Mucosa of stomach (tissue), 1 donor: ENCODE data around the gene NELFB.

Experiments
- H3K27me3 ChIP-seq: one replicate; pipeline ENCODE4 v1.7.0; 2013; ENCODE audit warnings: mild to moderate bottlenecking, low read length; ENCODE audit not compliant: control insufficient read depth, insufficient read depth
- H3K36me3 ChIP-seq: one replicate; pipeline ENCODE4 v1.7.0; 2013; ENCODE audit warnings: low read length; ENCODE audit not compliant: control insufficient read depth, insufficient read depth
- H3K4me1 ChIP-seq: one replicate; pipeline ENCODE4 v1.7.0; 2013; ENCODE audit warnings: mild to moderate bottlenecking, low read length; ENCODE audit not compliant: control insufficient read depth, insufficient read depth
- H3K4me3 ChIP-seq: one replicate; pipeline ENCODE4 v1.7.0; 2013; ENCODE audit warnings: low read length
- H3K9ac ChIP-seq: one replicate; pipeline ENCODE4 v1.7.0; 2013; ENCODE audit warnings: mild to moderate bottlenecking, low read length, moderate library complexity
- H3K9me3 ChIP-seq: one replicate; pipeline ENCODE4 v1.7.0; 2013; ENCODE audit warnings: mild to moderate bottlenecking, low read length, moderate library complexity; ENCODE audit not compliant: control insufficient read depth
- donor health status: Pancreatic carcinoma.

NELFB gene

GRCh38 chr9:137305060-137305797 is 50.1 kb downstream of the NELFB start:
- Histone ChIP-seq H3K9ac (peak overlapping the region; percentile 40), H3K27me3 (peaks cover 37% of the 10 kb centered on the region), H3K4me1 (peaks cover 49% of the 10 kb centered on the region)

GRCh38 chr9:137305798-137306065 is 50.6 kb downstream of the NELFB start:
- H3K9ac ChIP-seq = peak overlapping the region; percentile 40
- H3K27me3 ChIP-seq = peaks cover 37% of the 10 kb centered on the region
- peaks cover 49% of the 10 kb centered on the region for H3K4me1 ChIP-seq
- no peaks in the 10 kb centered on the region for H3K9me3 ChIP-seq
- no peaks in the 10 kb centered on the region for H3K36me3 ChIP-seq
- H3K4me3 ChIP-seq = no peak overlapping the region

More at GRCh38 chr9:137305060-137305797, 50.1 kb downstream of the NELFB start:
- Histone ChIP-seq H3K9me3 (no peaks in the 10 kb centered on the region), H3K4me3 (no peak overlapping the region), H3K36me3 (no peaks in the 10 kb centered on the region)

DNA sequence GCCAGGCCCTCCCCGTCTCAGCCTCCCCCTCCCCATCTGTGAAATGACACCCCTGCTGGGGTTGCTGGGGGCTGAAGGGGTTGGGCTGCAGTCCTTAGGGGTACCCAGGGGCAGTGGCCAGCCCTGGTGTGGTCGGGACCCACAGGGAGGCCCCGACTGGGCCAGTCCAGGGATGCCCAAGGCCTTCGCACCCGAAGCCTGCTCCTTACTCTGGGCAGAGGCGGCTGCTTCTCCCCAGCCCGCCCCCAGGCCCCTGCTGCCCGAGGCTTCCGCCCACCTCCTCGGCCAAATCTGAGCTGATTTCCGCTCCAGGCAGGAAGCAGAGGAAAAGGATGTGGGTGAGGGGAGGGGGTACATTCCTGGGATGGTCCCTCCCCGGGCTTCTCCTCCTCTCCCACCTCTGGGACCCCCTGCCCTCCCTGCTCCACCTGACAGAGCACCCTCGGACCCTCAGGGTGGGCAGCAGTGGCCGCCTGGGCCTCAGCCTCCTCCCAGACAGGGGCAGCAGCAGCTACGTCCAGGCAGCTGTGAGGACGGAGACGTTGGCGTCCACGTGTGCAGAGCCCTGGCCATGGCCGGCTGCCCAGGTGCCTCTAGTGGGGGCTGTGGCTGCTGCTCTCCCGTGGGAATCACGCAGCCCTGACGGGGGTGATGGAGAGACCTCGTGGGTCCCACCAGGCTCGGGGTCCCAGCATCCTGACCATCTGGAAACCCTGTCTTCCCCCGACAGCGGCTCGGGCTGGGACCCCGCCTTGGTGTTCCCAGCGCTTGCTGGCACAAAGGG is 51.1 kb downstream of the NELFB start:
- H3K4me3 ChIP-seq = no peak overlapping the region
- H3K4me1 ChIP-seq = peaks cover 52% of the 10 kb centered on the region
- peak overlapping the region; percentile 40 for H3K9ac ChIP-seq

GRCh38 chr9:137306850-137307254 is 51.7 kb downstream of the NELFB start:
- H3K27me3 ChIP-seq = peaks cover 37% of the 10 kb centered on the region

More for the DNA sequence above, 51.1 kb downstream of the NELFB start:
- H3K36me3 ChIP-seq = no peaks in the 10 kb centered on the region
- no peaks in the 10 kb centered on the region for H3K9me3 ChIP-seq
- H3K27me3 ChIP-seq = peaks cover 37% of the 10 kb centered on the region

DNA sequence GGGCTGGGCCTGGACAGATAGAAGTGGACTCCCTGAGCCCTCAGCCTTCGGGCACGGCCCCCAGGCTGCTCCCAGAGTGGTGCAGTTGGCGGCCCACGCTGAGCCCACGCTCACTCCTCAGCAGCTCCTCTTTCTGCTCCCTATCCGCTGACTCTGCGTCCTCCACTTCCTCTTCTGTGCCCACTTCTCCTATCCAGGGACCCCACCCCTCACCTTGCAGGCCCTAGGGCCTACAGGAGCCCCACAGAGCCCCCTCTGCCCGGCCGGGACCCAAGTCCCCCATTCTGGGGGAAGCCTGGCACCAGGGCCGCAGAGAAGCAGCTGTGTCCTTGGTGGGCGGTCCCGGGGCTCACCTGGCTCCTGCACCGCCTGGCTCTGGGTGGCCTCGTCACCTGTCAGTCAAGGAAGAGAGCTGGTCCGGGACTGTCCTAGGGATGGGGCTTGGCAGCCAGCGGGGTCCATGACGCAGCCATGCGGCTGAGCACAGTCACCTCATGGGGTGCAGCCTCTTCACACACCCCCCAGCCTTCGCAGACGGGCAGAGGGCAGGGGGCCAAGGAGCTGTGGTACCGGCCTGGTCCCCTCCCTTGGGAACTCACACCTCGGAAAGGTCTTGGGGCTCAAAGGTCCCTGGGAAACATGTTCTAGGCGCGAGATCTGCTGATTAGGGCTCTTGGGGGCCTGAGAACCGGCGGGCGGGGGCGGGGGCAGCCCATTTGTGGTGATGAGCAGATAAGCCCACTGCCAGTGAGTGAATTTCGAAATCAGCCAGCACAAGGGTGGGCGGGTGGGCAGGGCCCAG is 52.3 kb downstream of the NELFB start:
- peaks cover 62% of the 10 kb centered on the region for H3K4me1 ChIP-seq
- no peak overlapping the region for H3K9ac ChIP-seq
- H3K27me3 ChIP-seq = peaks cover 37% of the 10 kb centered on the region
- no peaks in the 10 kb centered on the region for H3K9me3 ChIP-seq
- no peaks in the 10 kb centered on the region for H3K36me3 ChIP-seq
- H3K4me3 ChIP-seq = no peak overlapping the region

More at GRCh38 chr9:137306850-137307254, 51.7 kb downstream of the NELFB start:
- Histone ChIP-seq H3K4me3 (no peak overlapping the region), H3K9ac (no peak overlapping the region), H3K36me3 (no peaks in the 10 kb centered on the region), H3K9me3 (no peaks in the 10 kb centered on the region), H3K4me1 (peaks cover 57% of the 10 kb centered on the region)

- Histone ChIP-seq H3K36me3 (no peaks in the 10 kb centered on the region), H3K9ac (no peak overlapping the region), H3K4me1 (peaks cover 59% of the 10 kb centered on the region), H3K4me3 (no peak overlapping the region), H3K27me3 (peaks cover 33% of the 10 kb centered on the region), H3K9me3 (no peaks in the 10 kb centered on the region)
Observed at GRCh38 chr9:137308057-137308619, 53.0 kb downstream of the NELFB start.

GRCh38 chr9:137309368-137310188 is 54.5 kb downstream of the NELFB start:
- no peaks in the 10 kb centered on the region for H3K36me3 ChIP-seq
- H3K9ac ChIP-seq = no peak overlapping the region
- H3K4me3 ChIP-seq = no peak overlapping the region
- peaks cover 59% of the 10 kb centered on the region for H3K4me1 ChIP-seq
- peaks cover 27% of the 10 kb centered on the region for H3K27me3 ChIP-seq
- H3K9me3 ChIP-seq = no peaks in the 10 kb centered on the region

GRCh38 chr9:137310189-137311052 is 55.3 kb downstream of the NELFB start:
- peak overlapping the region; percentile 58 for H3K9ac ChIP-seq
- H3K27me3 ChIP-seq = peaks cover 31% of the 10 kb centered on the region
- H3K9me3 ChIP-seq = no peaks in the 10 kb centered on the region
- H3K4me3 ChIP-seq = no peak overlapping the region
- peaks cover 51% of the 10 kb centered on the region for H3K4me1 ChIP-seq
- no peaks in the 10 kb centered on the region for H3K36me3 ChIP-seq

DNA sequence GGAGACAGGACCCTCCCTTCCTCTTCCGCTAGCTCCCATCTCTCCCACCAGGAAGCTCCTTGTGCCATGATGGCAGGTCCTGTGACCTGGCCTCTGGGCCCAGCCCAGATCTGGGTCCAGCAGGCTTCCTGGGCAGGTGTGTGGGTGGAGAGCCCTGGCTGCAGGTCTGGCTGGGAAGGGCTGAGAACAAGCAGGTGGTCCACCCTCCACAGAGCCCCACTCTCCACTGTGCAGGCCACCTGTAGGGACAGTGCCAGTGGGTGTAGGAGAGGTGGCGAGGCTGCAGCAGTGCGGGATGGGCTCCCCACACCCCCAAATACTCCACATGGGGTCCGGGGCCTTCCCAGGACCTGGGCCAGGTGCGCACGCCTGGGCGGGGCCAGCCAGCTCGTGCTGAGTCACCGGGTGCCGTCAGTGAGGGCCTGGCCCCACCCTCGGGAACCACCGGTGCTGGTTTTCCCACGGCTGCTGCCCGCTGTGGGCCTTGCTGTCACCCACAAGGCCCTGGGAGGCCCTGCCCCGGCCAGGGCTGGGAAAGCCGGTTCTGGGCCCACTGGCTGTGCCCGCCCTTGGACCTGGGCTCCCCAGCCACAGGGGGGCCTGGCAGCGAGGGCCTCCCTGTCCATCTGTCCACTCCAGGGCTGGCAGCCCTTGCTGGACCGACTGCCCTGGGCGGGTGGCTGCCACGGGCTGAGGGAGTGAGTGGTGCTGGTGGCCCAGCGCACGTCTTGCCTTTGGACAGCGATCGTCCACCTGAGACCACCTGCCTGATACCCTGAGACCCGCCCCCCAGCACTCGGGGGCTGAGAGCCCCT is 56.3 kb downstream of the NELFB start:
- H3K4me1 ChIP-seq = peaks cover 44% of the 10 kb centered on the region
- peak overlapping the region; percentile 58 for H3K9ac ChIP-seq
- no peak overlapping the region for H3K4me3 ChIP-seq
- H3K27me3 ChIP-seq = peaks cover 28% of the 10 kb centered on the region
- no peaks in the 10 kb centered on the region for H3K9me3 ChIP-seq
- H3K36me3 ChIP-seq = no peaks in the 10 kb centered on the region
